Neural crest cell (in vitro differentiated cells): ENCODE results near the gene SQOR. TPM values are rescaled to one million over a fixed set of nuclear protein-coding genes. Genes with fewer than 3 reads are reported as not detected.

Source experiments
- DNase-seq: peaks from one replicate; pipeline ENCODE4 v3.0.0; 2021; ENCODE audit warnings: low read depth, mixed read lengths, low spot score
- H3K27ac Mint-ChIP-seq: one replicate; pipeline ENCODE4 v1.8.0; 2021; ENCODE audit warnings: mild to moderate bottlenecking, mixed read lengths; ENCODE audit not compliant: unreplicated experiment
- H3K27me3 Mint-ChIP-seq: 2 replicates; pipeline ENCODE4 v1.8.0; 2021; ENCODE audit warnings: low read depth, mild to moderate bottlenecking, mixed read lengths
- H3K36me3 Mint-ChIP-seq: 2 replicates; pipeline ENCODE4 v1.8.0; 2021; ENCODE audit warnings: low read depth, mild to moderate bottlenecking, mixed read lengths
- H3K4me1 Mint-ChIP-seq: 2 replicates; pipeline ENCODE4 v1.8.0; 2021; ENCODE audit warnings: mixed read lengths
- H3K4me3 Mint-ChIP-seq: one replicate; pipeline ENCODE4 v1.8.0; 2021; ENCODE audit warnings: mild to moderate bottlenecking, mixed read lengths
- H3K9me3 Mint-ChIP-seq: 2 replicates; pipeline ENCODE4 v1.8.0; 2021; ENCODE audit warnings: mixed read lengths
- CTCF ChIP-seq: fragments of 200-600 bp; sonication (generic); conservative IDR thresholded peaks from 2 replicates; pipeline ENCODE4 v1.5.0; 2021; ENCODE audit warnings: antibody characterized with exemption, mild to moderate bottlenecking
- total RNA-seq: library from RNA; stranded (reverse); gene quantifications from 2 replicates; pipeline ENCODE4 v1.2.1, GENCODE V29; 2021

Gene SQOR
- total RNA-seq, 1 donor from 2014 or later, result not detected

DNA sequence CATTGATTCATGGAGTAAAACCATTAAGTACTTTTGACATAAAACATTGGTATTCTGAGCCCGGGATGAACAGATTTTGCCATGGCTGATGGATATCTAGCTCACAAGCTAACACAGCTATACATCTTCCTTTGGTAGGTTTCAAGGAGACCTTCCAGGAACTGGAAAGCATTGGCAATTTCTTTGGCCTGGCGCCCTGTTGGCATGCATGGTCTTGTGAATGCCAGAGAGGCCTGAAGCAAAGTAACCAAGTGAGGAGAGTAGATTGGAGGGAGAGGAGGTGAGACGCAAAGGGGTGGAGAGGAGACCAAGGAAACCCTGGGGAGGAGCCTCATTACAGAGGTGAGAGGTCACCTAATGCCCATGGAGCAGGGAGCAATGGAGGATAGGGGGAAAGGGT, 67.2 kb downstream of the SQOR start:
- DNase-seq, result no peak
- H3K4me1 Mint-ChIP-seq, result peaks cover 15% of the 10 kb centered on the region
- H3K4me3 Mint-ChIP-seq, result peak overlapping the region; percentile 77
- H3K27me3 Mint-ChIP-seq, result peaks cover 3% of the 10 kb centered on the region
- no peaks in the 10 kb centered on the region for H3K36me3 Mint-ChIP-seq
- peak overlapping the region; percentile 46 for H3K27ac Mint-ChIP-seq
- peaks cover 3% of the 10 kb centered on the region for H3K9me3 Mint-ChIP-seq
- TF ChIP-seq CTCF, result no peak

- H3K27ac Mint-ChIP-seq, result no peak overlapping the region
- H3K27me3 Mint-ChIP-seq, result peaks cover 3% of the 10 kb centered on the region
- H3K4me3 Mint-ChIP-seq, result peak overlapping the region; percentile 98
- H3K36me3 Mint-ChIP-seq, result peaks cover 2% of the 10 kb centered on the region
- no peaks in the 10 kb centered on the region for H3K9me3 Mint-ChIP-seq
- peaks cover 15% of the 10 kb centered on the region for H3K4me1 Mint-ChIP-seq
- DNase-seq, result no peak
- TF ChIP-seq CTCF, result peak; percentile 60
These were observed 69.0 kb downstream of the SQOR start for GRCh38 chr15:45703670-45704328.

- Mint-ChIP-seq H3K27me3 (peaks cover 3% of the 10 kb centered on the region), H3K4me1 (peaks cover 15% of the 10 kb centered on the region), H3K4me3 (peak overlapping the region; percentile 99), H3K27ac (peak overlapping the region; percentile 95), H3K9me3 (no peaks in the 10 kb centered on the region), H3K36me3 (peaks cover 2% of the 10 kb centered on the region)
- peak; percentile 3 for TF ChIP-seq CTCF
- DNase-seq, result peak; percentile 65
These were observed 69.8 kb downstream of the SQOR start for GRCh38 chr15:45704329-45705249.

- Mint-ChIP-seq H3K27ac (peak overlapping the region; percentile 28), H3K4me1 (peaks cover 18% of the 10 kb centered on the region), H3K4me3 (peak overlapping the region; percentile 99), H3K9me3 (no peaks in the 10 kb centered on the region), H3K27me3 (peaks cover 3% of the 10 kb centered on the region), H3K36me3 (peaks cover 4% of the 10 kb centered on the region)
- DNase-seq, result peak; percentile 82
- TF ChIP-seq CTCF, result peak; percentile 96
These were observed 71.0 kb downstream of the SQOR start for GRCh38 chr15:45705510-45706473.

DNA sequence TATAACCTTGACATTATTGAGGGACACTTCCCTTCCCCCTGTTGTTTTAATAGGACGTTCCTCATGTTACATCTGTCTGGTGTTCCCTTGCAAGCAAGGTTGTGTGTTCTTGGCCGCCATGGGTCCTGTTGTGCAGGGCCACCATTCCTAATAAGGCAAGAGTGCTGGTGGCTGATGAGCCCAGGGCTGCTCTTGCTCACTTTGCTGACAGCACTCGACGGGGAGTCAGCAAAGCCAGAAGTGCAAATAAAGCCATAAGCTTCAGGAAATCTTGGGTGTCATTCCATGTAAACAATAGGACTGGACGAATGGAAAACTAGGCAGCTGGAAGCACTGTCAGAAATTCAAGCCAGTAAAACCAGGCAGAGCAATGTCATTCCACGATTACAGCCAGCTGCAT, 75.8 kb downstream of the SQOR start:
- no peak for DNase-seq
- TF ChIP-seq CTCF, result no peak
- Mint-ChIP-seq H3K9me3 (no peaks in the 10 kb centered on the region), H3K27me3 (no peaks in the 10 kb centered on the region), H3K4me3 (no peak overlapping the region), H3K36me3 (peaks cover 4% of the 10 kb centered on the region), H3K4me1 (peaks cover 14% of the 10 kb centered on the region), H3K27ac (no peak overlapping the region)
